Liver (tissue), 9 donors: ENCODE measurements around the gene RAP1GAP2. TPM values are rescaled to one million over a fixed set of nuclear protein-coding genes. Genes with fewer than 3 reads are reported as not detected.

Experiments used
- DNase-seq: peaks from one replicate; pipeline ENCODE4 v3.0.0-alpha.2; 2017; ENCODE audit warnings: low spot score
- H3K27ac ChIP-seq, 2 donors: one replicate each; pipeline ENCODE4 v1.7.0; 2013; ENCODE audit warnings: inconsistent platforms in 2 of 2, low read length in 2 of 2, control low read depth in 1 of 2, low read depth in 1 of 2, mild to moderate bottlenecking in 1 of 2
- H3K27me3 ChIP-seq, 4 donors: one replicate each; pipeline versions ENCODE4 v1.6.1 to v1.7.0; 2013; ENCODE audit warnings: low read length in 3 of 4, inconsistent platforms in 1 of 4, mild to moderate bottlenecking in 1 of 4, moderate library complexity in 1 of 4; ENCODE audit not compliant: control insufficient read depth in 4 of 4, insufficient read depth in 4 of 4
- H3K36me3 ChIP-seq, 4 donors: one replicate each; pipeline versions ENCODE4 v1.6.1 to v1.7.0; 2013; ENCODE audit warnings: low read length in 3 of 4, mild to moderate bottlenecking in 3 of 4, low read depth in 1 of 4, moderate library complexity in 1 of 4; ENCODE audit not compliant: control insufficient read depth in 4 of 4, insufficient read depth in 3 of 4
- H3K4me1 ChIP-seq, 4 donors: one replicate each; pipeline versions ENCODE4 v1.6.1 to v1.7.0; 2013; ENCODE audit warnings: low read length in 3 of 4, mild to moderate bottlenecking in 3 of 4, moderate library complexity in 1 of 4; ENCODE audit not compliant: control insufficient read depth in 4 of 4, insufficient read depth in 4 of 4
- H3K4me3 ChIP-seq, 3 donors: one replicate each; pipeline versions ENCODE4 v1.6.1 to v1.7.0; 2013; ENCODE audit warnings: low read length in 3 of 3, control low read depth in 1 of 3, low read depth in 1 of 3, mild to moderate bottlenecking in 1 of 3
- H3K9ac ChIP-seq, 2 donors: one replicate each; pipeline ENCODE4 v1.7.0; 2013; ENCODE audit warnings: low read length in 2 of 2, mild to moderate bottlenecking in 2 of 2, moderate library complexity in 2 of 2, control low read depth in 1 of 2, low read depth in 1 of 2
- H3K9me3 ChIP-seq, 4 donors: one replicate each; pipeline versions ENCODE4 v1.6.1 to v1.7.0; 2013; ENCODE audit warnings: low read length in 3 of 4; ENCODE audit not compliant: control insufficient read depth in 4 of 4
- ATF3 ChIP-seq: IDR thresholded peaks from 2 replicates; pipeline ENCODE4 v1.6.1; 2016; ENCODE audit warnings: antibody characterized with exemption
- CTCF ChIP-seq: fragments of 150-350 bp; IDR thresholded peaks from 2 replicates; pipeline ENCODE4 v1.5.1; 2017; ENCODE audit warnings: improper control_type of control experiment, low read depth, low read length; ENCODE audit not compliant: missing input control
- EGR1 ChIP-seq, 2 donors: IDR thresholded peaks; 2 replicates each; pipeline ENCODE4 v1.6.1; 2016 to 2018; ENCODE audit warnings: antibody characterized with exemption in 2 of 2, low read depth in 2 of 2
- FOXA1 ChIP-seq: IDR thresholded peaks from 2 replicates; pipeline ENCODE4 v1.6.1; 2016; ENCODE audit warnings: antibody characterized with exemption
- FOXA2 ChIP-seq: IDR thresholded peaks from 2 replicates; pipeline ENCODE4 v1.6.1; 2016; ENCODE audit warnings: antibody characterized with exemption
- GABPA ChIP-seq, 2 donors: IDR thresholded peaks in 1 of 2; conservative IDR thresholded peaks in 1 of 2; 2 replicates each; pipeline ENCODE4 v1.6.1; 2016; ENCODE audit warnings: antibody characterized with exemption in 2 of 2, mild to moderate bottlenecking in 1 of 2, moderate library complexity in 1 of 2
- HNF4A ChIP-seq, 2 donors: conservative IDR thresholded peaks; 2 replicates each; pipeline ENCODE4 v1.6.1; 2016; ENCODE audit warnings: antibody characterized with exemption in 2 of 2, mild to moderate bottlenecking in 2 of 2
- HNF4G ChIP-seq: IDR thresholded peaks from 2 replicates; pipeline ENCODE4 v1.6.1; 2016; ENCODE audit warnings: antibody characterized with exemption
- MAX ChIP-seq: IDR thresholded peaks from 2 replicates; pipeline ENCODE4 v1.6.1; 2016; ENCODE audit warnings: antibody characterized with exemption
- NR2F2 ChIP-seq: IDR thresholded peaks from 2 replicates; pipeline ENCODE4 v1.6.1; 2016; ENCODE audit warnings: antibody characterized with exemption
- RAD21 ChIP-seq, 2 donors: IDR thresholded peaks; 2 replicates each; pipeline ENCODE4 v1.6.1; 2016; ENCODE audit warnings: antibody characterized with exemption in 2 of 2, mild to moderate bottlenecking in 2 of 2
- REST ChIP-seq: IDR thresholded peaks from 2 replicates; pipeline ENCODE4 v1.6.1; 2016; ENCODE audit warnings: antibody characterized with exemption, mild to moderate bottlenecking
- RXRA ChIP-seq, 2 donors: IDR thresholded peaks; 2 replicates each; pipeline ENCODE4 v1.6.1; 2017 to 2018; ENCODE audit warnings: antibody characterized with exemption in 2 of 2, mild to moderate bottlenecking in 1 of 2
- SP1 ChIP-seq: IDR thresholded peaks from 2 replicates; pipeline ENCODE4 v1.6.1; 2018; ENCODE audit warnings: antibody characterized with exemption, mild to moderate bottlenecking
- TAF1 ChIP-seq: conservative IDR thresholded peaks from 2 replicates; pipeline ENCODE4 v1.6.1; 2016; ENCODE audit warnings: antibody characterized with exemption, mild to moderate bottlenecking
- YY1 ChIP-seq: IDR thresholded peaks from 2 replicates; pipeline ENCODE4 v1.6.1; 2016; ENCODE audit warnings: antibody characterized with exemption, mild to moderate bottlenecking
- ZBTB33 ChIP-seq: IDR thresholded peaks from 2 replicates; pipeline ENCODE4 v1.6.1; 2016; ENCODE audit warnings: antibody characterized with exemption
- WGBS: extraction: QIAGEN DNeasy Blood & Tissue Kit; methylation state at CpG from one replicate; pipeline ENCODE4 v1.1.7; 2013; 5-methylcytosine and 5-hydroxymethylcytosine counted together
- polyA plus RNA-seq, 2 donors: library from polyadenylated mRNA; stranded (reverse) in 1 of 2; unstranded in 1 of 2; fragments of 200-250 nt in 1 of 2; fragments of >200 nt in 1 of 2; fragmentation: Nextera tagmentation in 1 of 2; extraction: Ambion mirVana in 1 of 2; gene quantifications; one replicate each; pipeline versions ENCODE4 v1.2.1 to v1.2.3, GENCODE V29; 2013 to 2015
- total RNA-seq, 2 donors: library from RNA; depleted of rRNA; stranded (reverse); fragments of >200 nt; gene quantifications; one replicate each; pipeline ENCODE4 v1.2.3, GENCODE V29; 2014
- donor health status: healthy.
- donor health status: healthy.
- donor health status: healthy.
- donor health status: healthy.
- donor health status: healthy.

The RAP1GAP2 gene
- total and polyA plus RNA-seq, 4 donors = 0.56 to 1.7 (median 1.1) TPM

- WGBS = 51% methylated on average over 16 of the region's 16 CpGs
- TF ChIP-seq FOXA2 = no peak
- no peak for TF ChIP-seq FOXA1
- no peak for TF ChIP-seq YY1
- no peak for TF ChIP-seq SP1
- TF ChIP-seq TAF1 = no peak
- TF ChIP-seq HNF4A (conservative IDR thresholded peaks at IDR 0.05) = no peak
- TF ChIP-seq HNF4G = no peak
- no peak for TF ChIP-seq REST
- no peak for TF ChIP-seq NR2F2
- TF ChIP-seq RXRA (IDR thresholded peaks at IDR 0.05) = no peak
- no peak for TF ChIP-seq MAX
- TF ChIP-seq CTCF = no peak
- no peak for TF ChIP-seq ZBTB33
- no peak for TF ChIP-seq RAD21 (IDR thresholded peaks at IDR 0.05)
- TF ChIP-seq ATF3 = no peak
- DNase-seq = no peak
- no peaks in the 10 kb centered on the region for H3K36me3 ChIP-seq
- H3K9ac ChIP-seq = no peak overlapping the region
- H3K9me3 ChIP-seq = peaks cover 0 to 2% (median 0%) of the 10 kb centered on the region in 4 donors
- H3K4me3 ChIP-seq = no peak overlapping the region
- no peaks in the 10 kb centered on the region for H3K4me1 ChIP-seq
- H3K27me3 ChIP-seq = no peaks in the 10 kb centered on the region
- no peak overlapping the region for H3K27ac ChIP-seq
Measured at GRCh38 chr17:2904135-2904534, 107.9 kb downstream of the RAP1GAP2 start.

- Histone ChIP-seq H3K27ac (no peak overlapping the region), H3K9me3 (peaks cover 0 to 2% (median 0%) of the 10 kb centered on the region in 4 donors), H3K4me1 (no peaks in the 10 kb centered on the region), H3K36me3 (no peaks in the 10 kb centered on the region), H3K4me3 (no peak overlapping the region), H3K27me3 (no peaks in the 10 kb centered on the region), H3K9ac (no peak overlapping the region)
- DNase-seq = no peak
- WGBS = 80% methylated on average over 13 of the region's 13 CpGs
- no peak for TF ChIP-seq MAX
- no peak for TF ChIP-seq FOXA2
- TF ChIP-seq FOXA1 = no peak
- TF ChIP-seq ZBTB33 = no peak
- no peak for TF ChIP-seq GABPA (IDR thresholded peaks at IDR 0.05 in 1 of 2, conservative IDR thresholded peaks at IDR 0.05 in 1 of 2)
- no peak for TF ChIP-seq SP1
- no peak for TF ChIP-seq ATF3
- TF ChIP-seq EGR1 (IDR thresholded peaks at IDR 0.05; ENCODE audit: low read depth in 2 of 2) = no peak
- no peak for TF ChIP-seq RXRA (IDR thresholded peaks at IDR 0.05)
- no peak for TF ChIP-seq NR2F2
- TF ChIP-seq YY1 = no peak
- no peak for TF ChIP-seq REST
- no peak for TF ChIP-seq HNF4G
- TF ChIP-seq RAD21 (IDR thresholded peaks at IDR 0.05) = no peak
Measured at GRCh38 chr17:2905269-2905668, 109.0 kb downstream of the RAP1GAP2 start.
